HL-60 (cell line): ENCODE results near the gene PLEKHG5.

Experiments
- DNase-seq, 2 experiments: peaks; one replicate each; pipeline ENCODE4 v3.0.0-alpha.2; 2010 to 2020; ENCODE audit warnings: low read depth in 1 of 2, low spot score in 1 of 2
- H3K27ac ChIP-seq: fragments of 250-450 bp; sonication (Bioruptor Pico); replicated peaks from 2 replicates; pipeline ENCODE4 v1.5.1; 2020; ENCODE audit warnings: mild to moderate bottlenecking, moderate library complexity
- H3K27me3 ChIP-seq: fragments of 250-450 bp; sonication (Bioruptor Pico); 2 replicates; pipeline ENCODE4 v1.5.1; 2021; ENCODE audit warnings: mild to moderate bottlenecking, moderate library complexity; ENCODE audit not compliant: insufficient read depth, poor library complexity, severe bottlenecking
- H3K4me3 ChIP-seq: replicated peaks from 2 replicates; pipeline ENCODE4 v1.5.1; 2011; ENCODE audit warnings: mild to moderate bottlenecking, control low read depth, low read length; ENCODE audit not compliant: insufficient read depth
- GABPA ChIP-seq: IDR thresholded peaks from 2 replicates; pipeline ENCODE4 v1.6.1; 2012; ENCODE audit warnings: low read depth
- POLR2AphosphoS5 ChIP-seq: IDR thresholded peaks from 2 replicates; pipeline ENCODE4 v1.6.1; 2012; ENCODE audit warnings: low read depth
- SPI1 ChIP-seq: IDR thresholded peaks from 2 replicates; pipeline ENCODE4 v1.6.1; 2012; ENCODE audit warnings: low read depth, mild to moderate bottlenecking, borderline replicate concordance
- TF ChIP-seq, protein P1 (sequence below): IDR thresholded peaks from 2 replicates; pipeline ENCODE4 v1.6.1; 2012; ENCODE audit warnings: low read depth; ENCODE audit not compliant: insufficient replicate concordance
- TF ChIP-seq, protein P2 (sequence below): IDR thresholded peaks from one replicate; pipeline ENCODE4 v1.5.1; 2011; ENCODE audit warnings: low read length, control low read depth, inconsistent platforms; ENCODE audit not compliant: insufficient read depth

PLEKHG5 gene

DNA sequence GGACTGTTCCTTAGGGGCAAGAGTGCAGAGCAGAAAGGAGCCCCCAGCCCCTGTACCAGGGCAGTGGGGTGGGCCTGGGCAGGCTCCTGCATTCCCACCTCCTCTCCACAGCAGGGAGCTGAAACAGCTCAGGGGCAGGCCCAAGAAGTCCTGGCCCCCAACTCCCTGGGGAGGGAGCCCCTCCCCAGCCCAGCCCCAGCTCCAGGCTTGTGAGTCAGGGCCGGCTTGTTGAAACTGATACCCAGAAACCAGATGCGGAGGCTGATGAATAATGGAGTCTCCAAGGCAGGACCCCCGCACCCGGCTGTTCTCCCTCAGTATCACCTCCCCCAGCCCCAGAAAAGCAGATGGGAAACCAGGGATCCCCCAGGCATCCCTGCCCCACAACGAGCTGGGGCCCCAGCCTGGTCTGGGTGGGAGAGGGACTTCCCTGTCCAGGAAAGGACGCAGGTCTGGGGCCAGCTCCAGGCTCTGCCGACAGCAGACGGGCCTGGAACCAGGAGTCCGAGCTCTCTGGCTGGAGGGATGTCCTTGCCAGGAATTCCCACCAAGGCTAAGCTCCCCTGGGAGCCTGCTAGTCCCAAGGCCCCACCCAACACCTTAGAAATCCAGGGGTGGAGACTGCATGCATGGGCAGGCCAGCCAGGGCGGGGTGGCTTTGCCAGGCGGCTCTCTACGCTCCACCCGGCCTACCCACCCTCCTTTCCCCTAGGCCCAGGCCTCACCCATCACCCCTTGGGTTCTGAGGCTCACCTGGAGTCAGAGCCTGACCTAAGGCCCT, 2.7 kb downstream of the PLEKHG5 start:
- TF ChIP-seq POLR2AphosphoS5: no peak
- TF ChIP-seq, protein P1, sequence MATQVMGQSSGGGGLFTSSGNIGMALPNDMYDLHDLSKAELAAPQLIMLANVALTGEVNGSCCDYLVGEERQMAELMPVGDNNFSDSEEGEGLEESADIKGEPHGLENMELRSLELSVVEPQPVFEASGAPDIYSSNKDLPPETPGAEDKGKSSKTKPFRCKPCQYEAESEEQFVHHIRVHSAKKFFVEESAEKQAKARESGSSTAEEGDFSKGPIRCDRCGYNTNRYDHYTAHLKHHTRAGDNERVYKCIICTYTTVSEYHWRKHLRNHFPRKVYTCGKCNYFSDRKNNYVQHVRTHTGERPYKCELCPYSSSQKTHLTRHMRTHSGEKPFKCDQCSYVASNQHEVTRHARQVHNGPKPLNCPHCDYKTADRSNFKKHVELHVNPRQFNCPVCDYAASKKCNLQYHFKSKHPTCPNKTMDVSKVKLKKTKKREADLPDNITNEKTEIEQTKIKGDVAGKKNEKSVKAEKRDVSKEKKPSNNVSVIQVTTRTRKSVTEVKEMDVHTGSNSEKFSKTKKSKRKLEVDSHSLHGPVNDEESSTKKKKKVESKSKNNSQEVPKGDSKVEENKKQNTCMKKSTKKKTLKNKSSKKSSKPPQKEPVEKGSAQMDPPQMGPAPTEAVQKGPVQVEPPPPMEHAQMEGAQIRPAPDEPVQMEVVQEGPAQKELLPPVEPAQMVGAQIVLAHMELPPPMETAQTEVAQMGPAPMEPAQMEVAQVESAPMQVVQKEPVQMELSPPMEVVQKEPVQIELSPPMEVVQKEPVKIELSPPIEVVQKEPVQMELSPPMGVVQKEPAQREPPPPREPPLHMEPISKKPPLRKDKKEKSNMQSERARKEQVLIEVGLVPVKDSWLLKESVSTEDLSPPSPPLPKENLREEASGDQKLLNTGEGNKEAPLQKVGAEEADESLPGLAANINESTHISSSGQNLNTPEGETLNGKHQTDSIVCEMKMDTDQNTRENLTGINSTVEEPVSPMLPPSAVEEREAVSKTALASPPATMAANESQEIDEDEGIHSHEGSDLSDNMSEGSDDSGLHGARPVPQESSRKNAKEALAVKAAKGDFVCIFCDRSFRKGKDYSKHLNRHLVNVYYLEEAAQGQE: no peak
- TF ChIP-seq, protein P2, sequence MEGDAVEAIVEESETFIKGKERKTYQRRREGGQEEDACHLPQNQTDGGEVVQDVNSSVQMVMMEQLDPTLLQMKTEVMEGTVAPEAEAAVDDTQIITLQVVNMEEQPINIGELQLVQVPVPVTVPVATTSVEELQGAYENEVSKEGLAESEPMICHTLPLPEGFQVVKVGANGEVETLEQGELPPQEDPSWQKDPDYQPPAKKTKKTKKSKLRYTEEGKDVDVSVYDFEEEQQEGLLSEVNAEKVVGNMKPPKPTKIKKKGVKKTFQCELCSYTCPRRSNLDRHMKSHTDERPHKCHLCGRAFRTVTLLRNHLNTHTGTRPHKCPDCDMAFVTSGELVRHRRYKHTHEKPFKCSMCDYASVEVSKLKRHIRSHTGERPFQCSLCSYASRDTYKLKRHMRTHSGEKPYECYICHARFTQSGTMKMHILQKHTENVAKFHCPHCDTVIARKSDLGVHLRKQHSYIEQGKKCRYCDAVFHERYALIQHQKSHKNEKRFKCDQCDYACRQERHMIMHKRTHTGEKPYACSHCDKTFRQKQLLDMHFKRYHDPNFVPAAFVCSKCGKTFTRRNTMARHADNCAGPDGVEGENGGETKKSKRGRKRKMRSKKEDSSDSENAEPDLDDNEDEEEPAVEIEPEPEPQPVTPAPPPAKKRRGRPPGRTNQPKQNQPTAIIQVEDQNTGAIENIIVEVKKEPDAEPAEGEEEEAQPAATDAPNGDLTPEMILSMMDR: no peak
- no peak overlapping the region for H3K27ac ChIP-seq
- no peak overlapping the region for H3K4me3 ChIP-seq

DNA sequence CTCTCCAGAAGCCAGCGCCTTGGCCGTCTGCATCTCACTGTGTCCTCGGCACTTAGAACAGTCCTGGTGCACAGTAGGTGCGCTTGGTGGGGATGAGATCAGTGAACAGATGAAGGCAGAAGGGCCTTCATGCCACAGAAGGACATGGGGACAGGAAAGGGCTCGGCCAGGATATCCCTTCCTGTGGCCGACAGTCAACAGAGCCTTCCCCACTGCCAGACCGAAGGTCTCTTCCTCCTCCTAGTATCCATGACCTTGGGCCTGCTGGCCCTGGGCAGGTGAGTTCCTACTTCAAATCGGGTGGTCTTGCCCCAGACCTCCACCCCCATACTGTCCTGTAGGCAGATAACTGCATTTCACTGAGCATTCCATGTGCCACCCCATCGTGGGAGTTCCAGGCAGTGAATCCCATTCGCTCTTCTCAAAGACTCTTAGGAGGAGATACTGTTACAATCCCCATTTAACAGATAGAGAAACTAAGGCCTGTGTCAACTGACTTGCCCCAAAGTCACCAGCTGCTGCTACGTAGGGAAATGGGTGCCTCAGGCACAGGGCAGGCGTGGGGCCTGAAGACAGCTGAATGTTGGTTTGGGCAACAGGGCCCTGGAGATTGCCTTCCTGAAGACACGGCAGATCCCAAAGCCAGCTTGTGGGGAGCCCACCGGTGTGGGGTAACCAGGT, 3.5 kb downstream of the PLEKHG5 start:
- Histone ChIP-seq H3K4me3 (no peak overlapping the region), H3K27ac (no peak overlapping the region), H3K27me3 (peaks cover 63% of the 10 kb centered on the region)
- DNase-seq: no peak
- no peak for TF ChIP-seq SPI1
- TF ChIP-seq, protein P2: no peak
- no peak for TF ChIP-seq GABPA
- TF ChIP-seq POLR2AphosphoS5: no peak

More for the DNA sequence above, 2.7 kb downstream of the PLEKHG5 start:
- H3K27me3 ChIP-seq: peaks cover 60% of the 10 kb centered on the region
- no peak for DNase-seq

DNA sequence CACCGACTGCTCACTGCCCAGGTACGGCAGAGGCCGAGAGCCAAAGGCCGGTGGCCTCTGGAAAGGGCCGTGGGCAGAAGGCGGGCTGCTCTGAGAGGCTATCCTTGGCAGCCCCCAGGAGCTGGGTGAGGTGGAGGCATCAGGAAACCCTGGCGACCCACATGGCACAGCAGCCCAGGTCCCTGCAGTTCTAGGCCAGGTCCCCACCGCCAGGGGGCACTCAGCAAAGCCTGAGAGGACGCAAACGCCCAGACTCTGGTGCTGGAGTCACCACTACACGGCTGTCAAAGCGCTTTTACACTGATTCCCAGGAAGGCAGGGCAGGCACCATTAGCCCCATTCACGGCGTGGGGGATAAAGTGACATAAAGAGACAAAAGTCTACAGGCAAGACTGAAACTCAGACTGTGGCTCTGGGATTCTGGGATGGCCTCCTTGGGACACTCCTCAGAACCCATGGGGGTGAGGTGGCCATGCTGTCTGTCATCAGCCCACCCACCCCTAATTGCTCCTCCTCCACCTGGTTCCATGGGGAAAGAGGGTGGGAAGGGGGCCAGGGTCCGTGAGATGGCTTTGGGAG, 4.9 kb downstream of the PLEKHG5 start:
- peaks cover 69% of the 10 kb centered on the region for H3K27me3 ChIP-seq
- H3K27ac ChIP-seq: no peak overlapping the region
- peak in 1 of 2 experiments; percentile 83 for DNase-seq
- TF ChIP-seq GABPA: no peak
- TF ChIP-seq, protein P2: peak; percentile 83
- no peak overlapping the region for H3K4me3 ChIP-seq

DNA sequence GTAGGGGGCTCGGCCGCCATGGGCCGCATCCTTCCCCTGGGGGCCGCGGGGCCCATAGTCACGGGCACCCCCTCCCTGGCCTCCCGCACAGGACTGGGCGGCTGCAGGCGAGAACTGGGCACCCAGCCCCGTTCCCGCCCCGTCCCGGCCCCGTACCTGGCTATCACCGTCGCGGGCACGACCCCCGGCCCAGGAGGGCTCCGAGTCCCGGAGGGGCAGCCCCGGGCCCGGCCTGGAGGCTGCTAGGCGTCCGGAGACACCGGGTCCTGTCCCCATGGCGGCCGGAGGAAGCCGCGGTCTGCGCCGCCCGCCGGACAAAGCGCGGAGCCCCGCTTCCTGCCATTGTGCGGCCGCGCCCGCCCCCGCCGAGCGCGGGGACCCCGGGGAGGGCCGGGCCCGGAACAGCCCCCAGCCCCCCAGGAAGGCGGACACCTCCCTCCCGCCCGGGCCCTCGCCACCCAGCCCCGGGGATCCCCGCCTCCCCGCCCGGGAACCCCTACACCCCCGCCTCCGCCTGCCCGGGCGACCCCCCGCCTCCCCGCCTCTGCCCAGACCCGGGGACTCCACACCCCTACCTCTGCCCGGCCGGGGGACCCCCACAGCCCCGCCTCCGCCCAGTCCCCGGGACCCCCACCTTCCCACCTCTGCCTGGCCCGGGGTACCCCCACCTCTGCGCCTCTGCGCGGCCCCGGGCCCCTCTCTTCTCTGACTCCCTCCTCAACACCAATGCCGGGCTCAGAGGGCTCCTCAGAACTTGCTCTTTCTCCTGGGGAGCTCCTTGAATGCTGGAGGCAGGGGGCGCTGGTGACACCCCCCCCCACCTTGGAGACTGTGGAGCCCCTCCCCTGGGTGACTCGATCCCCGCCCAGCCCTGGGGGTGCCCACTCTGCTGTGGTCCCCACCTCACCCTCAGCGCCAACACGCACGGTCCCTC, 6.0 kb downstream of the PLEKHG5 start:
- DNase-seq: no peak
- H3K4me3 ChIP-seq: no peak overlapping the region
- H3K27me3 ChIP-seq: peaks cover 59% of the 10 kb centered on the region

More for the DNA sequence above, 6.0 kb downstream of the PLEKHG5 start:
- H3K27ac ChIP-seq: no peak overlapping the region
- TF ChIP-seq GABPA (no peak), SPI1 (no peak), POLR2AphosphoS5 (no peak)
- TF ChIP-seq, protein P2: no peak
- TF ChIP-seq, protein P1: no peak
